GM18867 (cell line): ENCODE data around the gene HIRA.

Experiments
- ATAC-seq: cut with Tn5 transposase; IDR thresholded peaks from one replicate; pipeline ENCODE4 v1.9.1; 2021; ENCODE audit warnings: mild to moderate bottlenecking, moderate library complexity; ENCODE audit not compliant: unreplicated experiment

The HIRA gene

DNA sequence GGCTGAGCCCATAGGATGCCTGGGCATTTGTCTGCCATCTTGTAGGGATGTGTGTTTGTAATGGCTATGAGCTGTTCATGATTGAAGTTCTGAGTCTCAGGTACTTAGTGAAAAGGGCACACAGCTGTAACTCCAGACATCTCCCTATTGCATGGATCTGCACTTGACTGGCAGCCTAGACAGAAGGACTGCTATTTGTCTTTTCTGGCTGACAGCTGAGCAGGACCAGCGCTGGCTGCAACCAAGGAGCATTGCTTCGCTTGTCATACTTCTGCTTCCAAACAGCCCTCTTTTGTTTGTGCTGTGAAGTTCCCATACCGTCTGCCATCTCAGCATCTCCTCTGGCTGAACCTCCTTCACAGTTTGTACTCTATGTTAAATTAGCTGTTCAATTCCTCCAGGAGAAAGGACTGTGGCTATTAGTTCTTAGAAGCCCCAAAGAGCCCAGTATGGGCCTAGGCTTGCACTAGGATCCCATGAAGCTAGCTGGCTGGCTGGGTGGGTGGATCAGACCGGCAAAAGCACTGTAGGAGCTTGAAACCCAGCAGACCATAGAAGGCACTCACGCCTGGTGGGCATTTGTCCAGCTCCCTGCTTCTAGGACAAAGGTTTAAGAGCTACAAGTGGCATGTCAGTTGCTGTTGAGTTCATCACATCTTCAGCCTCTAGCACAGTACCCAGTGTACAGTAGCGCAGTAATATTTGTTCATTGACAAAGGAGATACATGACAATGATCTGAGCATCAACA, 20.4 kb downstream of the HIRA start:
- no peak for ATAC-seq

DNA sequence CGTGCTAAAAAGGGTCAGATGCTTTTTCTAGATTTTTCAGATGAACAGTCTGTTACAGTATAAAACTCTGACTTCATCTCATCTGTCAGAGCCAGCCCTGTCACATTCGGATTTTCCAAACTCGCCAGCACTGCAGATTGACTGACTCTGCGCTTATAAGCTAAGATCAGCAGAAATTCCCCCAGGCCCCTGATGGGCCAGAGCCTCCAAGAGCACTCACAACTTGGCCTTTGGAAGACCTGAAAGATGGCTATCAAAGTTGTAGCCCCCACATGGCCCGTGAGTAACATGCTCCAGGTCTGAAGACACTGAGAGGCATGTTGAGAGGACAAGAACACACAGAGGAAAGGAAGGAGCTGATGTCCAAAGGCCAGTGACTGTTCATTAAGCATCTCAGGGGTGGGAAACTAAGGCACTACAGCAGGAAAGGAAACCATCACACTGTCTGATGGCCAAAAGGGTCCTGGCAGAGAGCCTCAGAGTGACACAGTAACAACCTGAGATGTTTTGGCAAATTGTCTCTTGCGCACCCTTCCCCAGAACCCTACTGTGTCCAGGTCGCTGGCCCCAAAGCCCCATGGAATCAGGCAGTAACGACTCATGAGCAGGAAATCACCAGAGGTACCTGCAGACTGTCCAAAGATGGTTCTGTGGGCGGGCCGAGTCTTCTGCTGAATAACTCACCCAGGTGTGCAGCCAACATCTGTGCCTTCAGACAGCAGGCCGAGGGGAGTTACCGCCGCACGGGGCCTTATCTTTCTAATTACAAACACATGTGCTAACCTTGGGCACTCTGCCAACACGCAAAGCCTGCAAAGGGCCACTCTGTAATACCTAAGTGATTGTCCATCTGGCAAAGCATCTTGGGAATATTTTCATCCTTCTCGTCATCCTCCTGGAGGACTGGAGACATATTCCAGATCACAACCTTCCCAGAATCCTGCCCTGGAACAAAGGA, 23.6 kb downstream of the HIRA start:
- no peak for ATAC-seq

DNA sequence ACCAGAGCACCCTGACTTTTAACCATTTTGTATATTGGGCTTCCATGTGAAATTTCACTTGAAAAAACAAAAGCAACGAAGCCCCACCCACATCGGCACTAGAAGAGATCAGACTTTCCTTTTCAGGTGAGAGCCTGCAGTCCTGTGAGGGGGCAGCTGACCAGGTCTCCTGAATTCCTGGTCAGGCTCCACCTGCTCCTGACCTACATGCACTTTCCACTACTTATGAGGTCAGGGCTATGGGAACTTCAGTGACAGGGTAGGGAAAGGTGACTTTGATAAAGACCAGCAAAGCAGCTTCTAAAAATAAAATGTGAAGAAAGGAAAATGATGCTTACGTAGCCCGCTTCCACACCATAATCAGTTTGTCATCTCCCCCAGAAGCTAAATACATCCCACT, 24.7 kb downstream of the HIRA start:
- ATAC-seq: no peak

DNA sequence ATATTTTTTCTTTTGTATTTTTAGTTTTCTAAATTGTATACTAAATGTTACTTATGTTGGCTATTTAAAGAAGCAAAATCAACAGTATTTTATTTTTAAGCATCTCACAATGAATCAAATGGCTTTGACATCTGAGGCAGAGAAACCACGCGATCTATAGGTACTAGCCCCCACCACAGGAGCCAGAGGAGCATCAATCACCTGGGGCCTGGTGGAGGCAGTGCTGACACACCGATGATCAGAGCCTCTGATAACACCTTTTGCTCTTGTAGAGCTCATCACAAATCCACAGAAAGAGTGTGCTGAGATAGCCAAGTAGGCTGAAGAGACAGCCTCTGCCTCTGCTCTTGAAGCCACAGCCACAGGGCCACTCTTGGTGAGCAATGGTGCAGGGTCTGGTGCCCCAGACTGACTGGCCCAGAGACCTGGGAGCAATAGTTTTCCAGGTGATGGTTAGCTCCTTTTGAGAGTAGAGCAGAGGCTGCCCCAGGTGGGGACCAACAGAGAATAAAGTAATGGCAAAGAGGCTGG, 25.2 kb downstream of the HIRA start:
- no peak for ATAC-seq

DNA sequence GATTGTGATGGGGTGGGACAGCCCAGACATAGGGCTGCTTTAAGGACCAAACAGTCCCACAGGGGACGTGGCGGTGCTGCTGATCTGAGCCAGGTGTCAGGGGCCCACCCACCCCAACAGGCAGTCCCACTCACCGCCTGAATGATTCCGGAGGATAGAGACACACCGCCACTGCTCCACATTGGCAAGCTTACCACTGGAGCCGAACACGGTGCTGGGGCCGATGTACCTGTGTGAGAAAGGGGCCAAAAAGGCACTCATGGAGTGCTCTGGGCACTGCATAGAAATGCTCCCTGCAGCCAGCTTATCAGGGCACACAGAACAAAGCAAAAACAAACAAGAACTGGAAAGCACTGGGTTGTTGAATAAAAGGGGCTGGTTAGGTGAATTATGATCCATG, 25.9 kb downstream of the HIRA start:
- ATAC-seq: no peak

DNA sequence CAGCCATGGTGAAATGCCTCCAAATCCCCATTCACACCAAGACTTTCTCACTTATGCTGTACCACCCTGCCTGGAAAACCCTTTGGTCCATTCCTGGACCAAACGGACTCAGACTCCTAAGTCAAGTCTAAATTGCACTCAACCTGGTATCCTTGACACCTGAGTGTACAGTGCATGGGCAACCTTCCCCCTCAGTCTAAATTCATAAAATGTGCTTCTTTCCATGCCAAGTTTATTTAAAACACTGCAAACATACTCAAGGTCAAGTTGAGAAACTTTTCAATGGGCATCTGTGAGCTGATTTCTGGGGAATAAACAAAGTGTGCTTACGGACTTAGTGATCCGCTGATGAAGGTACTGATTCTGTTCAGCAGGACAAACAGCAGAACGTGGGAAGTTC, 26.4 kb downstream of the HIRA start:
- no peak for ATAC-seq

DNA sequence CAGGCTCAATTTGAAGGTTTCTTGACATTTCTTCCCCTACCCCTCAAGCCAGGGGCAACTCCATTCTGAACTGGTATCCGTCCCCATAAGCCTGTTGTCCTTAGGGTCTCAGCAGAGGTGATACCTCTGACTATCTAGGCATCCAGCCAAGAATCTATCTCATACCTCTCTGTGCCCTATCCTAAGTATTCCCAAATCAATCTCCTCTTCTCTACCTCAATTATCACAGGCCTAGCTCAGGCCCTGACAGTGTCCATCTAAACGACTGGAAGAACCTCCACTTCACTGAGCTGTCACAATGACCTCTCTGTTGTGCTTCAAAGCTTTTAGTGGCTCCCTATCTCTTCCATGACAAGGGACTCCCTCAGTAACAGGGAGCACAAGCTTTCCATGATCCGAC, 26.9 kb downstream of the HIRA start:
- no peak for ATAC-seq

DNA sequence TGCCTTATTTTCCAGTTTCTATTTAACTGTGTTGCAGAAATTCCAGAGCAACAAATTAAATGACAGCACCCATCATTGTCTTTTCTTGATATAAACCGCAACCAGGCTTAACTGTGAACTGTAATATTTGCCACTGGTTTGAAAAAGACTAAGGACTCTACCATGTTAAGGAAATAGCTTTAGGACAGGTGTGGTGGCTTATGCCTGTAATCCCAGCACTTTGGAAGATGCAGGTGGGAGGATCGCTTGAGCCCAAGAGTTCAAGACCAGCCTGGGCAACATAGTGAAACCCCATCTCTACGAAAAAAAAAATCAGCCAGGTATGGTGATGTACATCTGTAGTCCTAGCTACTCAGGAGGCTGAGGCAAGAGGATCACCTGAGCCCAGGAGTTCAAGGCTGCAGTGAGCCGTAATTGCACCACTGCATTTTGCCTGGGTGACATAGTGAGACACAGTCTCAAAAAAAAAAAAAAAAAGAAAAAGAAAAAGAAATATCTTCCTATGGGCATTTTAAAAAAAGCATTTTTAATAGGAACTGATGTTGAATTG, 28.8 kb downstream of the HIRA start:
- no peak for ATAC-seq

DNA sequence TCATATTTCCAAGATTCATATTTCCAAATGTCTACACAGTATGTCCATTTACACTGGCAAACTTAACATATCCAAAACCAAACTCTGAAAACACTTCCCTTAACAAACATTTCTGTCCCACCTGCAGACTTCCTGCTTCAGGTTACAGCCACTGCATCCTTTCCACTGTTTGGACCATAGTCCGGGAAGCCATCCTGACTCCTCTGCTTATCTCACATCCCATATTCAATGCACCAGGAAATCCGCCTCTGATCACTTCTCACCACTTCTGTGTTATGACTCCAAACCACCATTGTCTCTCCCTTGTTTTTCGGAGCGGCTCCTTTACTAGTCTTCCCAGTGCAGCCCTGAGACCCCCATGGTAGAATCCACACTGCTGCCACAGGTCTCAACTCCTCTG, 30.1 kb downstream of the HIRA start:
- no peak for ATAC-seq

DNA sequence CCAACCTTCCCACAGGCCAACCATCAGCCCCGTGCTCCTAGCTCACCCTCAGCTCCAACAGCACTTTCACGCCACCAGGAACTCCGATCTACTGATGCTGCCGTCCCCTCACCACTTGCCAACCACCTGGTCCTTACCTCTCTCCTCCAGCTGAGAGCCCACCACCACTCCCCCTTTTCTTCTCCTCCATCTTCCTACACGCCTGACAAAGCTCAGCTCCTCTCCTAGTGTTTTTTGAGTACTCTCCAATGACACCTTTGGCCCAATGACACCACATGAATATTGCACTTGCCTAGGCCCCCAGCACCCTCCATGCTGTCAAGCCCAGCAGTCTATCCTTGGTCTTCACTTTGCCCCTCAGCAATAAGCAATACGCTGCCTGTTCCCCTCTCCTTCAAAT, 30.7 kb downstream of the HIRA start:
- ATAC-seq: no peak

DNA sequence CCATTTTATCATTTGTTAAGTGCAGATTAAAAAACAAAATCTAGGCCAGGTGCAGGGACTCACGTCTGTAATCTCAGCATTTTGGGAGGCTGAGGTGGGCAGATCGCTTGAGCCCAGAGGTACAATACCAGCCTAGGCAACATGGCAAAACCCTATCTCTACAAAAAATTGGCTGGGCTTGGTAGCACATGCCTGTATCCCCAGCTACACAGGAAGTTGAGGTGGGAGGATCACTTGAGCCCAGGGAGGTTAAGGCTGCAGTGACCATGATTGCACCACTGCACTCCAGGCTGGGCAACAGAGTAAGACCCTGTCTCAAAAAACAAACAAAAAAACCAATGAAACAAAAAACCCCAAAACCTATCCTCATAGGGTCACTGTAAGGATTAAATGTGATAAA, 32.9 kb downstream of the HIRA start:
- no peak for ATAC-seq

DNA sequence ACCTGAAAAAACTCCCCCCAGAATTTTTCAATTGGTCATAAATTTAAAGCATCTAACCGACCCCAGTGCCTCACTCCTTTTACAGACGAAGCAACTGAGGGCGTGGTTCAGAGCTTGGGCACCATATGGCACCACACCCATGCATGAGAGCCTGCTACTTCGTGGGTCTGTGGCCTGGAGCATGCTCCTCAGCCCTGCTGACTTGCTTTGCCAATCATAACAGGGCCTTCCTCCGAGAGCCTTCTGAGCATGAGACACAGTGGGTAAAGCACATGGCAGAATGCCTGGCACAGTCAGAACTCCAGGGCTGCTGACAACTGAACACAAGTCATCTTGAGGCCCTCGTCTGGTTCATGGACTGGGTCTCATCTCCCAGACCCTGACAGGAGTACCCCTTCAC, 33.3 kb downstream of the HIRA start:
- no peak for ATAC-seq

DNA sequence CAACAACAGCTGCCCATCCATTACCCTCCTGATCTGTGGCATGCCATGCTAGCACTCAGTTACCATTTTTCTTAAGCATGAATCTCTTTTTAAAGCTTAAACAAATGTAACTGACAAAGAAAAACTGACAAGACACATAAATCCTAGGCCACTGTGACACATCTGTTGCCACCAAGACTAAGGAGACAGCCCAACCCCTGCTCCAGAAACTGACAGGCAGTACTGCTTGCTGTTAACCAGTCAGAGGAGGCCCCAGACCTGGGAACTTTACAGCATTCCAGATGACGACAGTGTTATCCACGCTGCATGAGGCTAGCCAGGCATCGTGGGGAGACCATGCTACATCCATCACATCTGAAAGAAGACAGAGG, 33.8 kb downstream of the HIRA start:
- ATAC-seq: no peak

DNA sequence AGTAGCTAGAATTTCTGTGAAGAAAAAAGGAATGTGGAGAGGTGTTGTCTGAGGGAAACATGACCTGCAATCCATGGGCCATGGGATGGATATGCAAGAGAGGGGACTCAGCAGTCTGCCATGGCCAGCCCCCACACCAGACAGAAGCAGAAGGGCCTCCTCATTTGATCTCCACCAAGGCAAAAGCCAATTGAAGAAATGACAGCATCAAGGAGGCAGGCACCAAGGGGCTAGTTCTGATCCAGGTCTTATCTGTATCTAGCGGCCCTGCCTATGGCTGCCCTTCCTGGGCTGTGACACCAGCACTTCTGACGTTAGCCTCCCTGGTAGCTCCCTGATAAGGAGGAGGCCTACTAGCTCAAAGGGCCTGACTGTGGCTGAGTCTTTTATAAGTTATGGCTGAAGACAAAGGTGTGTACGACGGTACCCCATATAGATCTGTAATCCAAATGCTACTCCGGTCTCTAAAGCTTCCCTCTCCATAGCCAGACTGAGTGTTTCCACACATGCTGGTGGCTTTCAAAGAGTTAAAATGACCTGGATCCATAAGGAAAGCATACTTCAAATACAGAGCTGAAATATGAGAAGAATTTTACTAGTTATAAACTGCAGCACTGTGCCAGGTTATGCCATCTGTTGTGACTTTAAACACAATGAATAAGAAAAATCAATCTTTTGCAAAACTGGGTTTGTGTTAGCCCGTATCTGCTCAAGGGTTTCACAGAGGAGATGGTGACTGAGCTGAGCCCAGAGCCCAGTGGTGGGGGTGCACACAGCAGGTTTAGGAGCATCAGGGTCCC, 34.4 kb downstream of the HIRA start:
- no peak for ATAC-seq

DNA sequence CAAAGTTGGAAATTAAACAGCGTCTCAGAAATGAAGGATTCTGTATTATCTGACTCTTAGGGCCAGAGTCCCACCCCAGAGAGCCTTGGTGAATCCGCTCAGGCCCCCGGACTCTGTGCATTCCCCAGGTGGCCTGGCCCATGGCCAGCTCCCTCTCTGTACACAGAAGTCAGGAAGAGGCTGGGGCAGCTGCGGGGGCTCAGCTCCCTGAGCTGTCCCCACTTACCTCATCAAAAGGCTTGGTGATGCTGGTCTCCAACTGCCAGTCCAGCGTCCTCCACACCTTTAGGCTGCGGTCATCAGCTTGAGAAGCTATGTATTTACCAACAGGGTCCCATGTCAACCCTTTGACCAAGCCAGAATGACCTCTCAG, 35.0 kb downstream of the HIRA start:
- no peak for ATAC-seq

DNA sequence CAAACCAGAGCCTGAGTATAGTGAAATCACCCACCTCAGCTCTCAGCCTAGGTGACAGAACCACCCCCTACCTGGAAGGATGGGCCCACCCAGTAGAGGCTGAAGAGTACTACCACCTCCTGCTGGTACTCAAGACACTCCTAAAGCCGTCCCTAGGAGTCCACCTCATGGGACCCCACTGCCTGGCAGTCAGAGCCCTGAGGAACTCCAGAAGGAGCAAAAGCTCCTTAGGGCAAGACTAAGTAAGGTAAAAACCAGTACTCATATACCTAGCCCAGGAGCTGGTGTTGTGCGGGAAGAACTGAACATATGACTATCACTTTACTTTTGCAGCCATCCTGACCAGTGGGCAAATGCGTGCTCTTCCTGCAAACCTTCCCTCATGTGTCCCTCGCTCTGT, 36.3 kb downstream of the HIRA start:
- no peak for ATAC-seq

DNA sequence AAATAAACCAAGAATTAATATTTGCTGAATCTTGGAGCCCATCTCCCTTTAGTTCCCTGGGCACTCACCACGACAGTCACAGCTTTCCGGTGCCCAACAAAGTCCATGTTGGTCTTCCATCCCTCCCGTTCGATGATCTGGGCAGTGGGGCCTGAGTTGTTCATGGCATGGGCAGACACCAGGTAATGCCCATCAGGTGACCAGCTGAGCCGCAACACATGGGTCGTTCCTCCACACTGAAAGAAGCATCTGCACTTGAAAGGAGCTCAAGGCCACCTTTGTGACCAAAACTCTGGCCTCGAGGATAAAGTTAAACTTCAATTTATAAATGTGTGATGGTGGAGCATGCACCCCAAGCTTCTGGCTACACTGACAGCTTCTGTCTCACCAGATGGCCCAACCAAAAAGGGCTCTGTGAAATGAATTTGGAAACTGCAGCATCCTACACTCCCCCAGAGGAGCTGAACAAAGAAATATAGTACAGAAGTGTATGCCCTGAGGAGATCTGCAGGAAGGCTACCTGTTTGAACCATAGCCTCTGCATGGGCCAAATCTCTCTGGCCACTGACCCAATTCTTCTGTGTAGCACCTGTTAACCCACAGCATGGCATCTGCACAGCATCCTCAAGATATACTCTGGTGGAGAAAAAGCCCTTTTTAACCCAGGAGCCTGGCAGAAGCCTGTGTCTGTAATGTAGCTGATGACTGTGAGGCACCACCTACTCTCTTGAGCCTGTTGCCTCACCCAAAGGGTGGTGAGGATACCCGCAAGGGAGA, 37.1 kb downstream of the HIRA start:
- no peak for ATAC-seq

DNA sequence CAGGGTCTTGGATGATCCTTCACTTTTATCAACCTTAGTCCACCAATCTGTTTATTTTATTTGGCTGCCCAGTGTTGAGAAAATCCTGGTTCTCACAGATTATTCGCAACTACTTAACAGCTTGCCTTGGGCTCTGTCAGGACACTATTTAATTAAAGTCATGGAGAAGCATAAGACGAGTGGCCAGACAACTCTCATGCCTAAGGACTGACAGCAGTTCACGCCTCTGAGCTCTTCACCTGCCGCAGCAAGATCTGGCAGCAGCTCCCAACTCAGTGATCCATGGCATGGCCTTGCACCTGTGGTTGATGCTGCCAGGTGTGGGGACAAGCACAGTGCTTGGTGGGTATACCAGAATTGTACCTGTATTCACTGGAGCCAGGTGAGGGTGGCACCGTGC, 37.8 kb downstream of the HIRA start:
- ATAC-seq: no peak

DNA sequence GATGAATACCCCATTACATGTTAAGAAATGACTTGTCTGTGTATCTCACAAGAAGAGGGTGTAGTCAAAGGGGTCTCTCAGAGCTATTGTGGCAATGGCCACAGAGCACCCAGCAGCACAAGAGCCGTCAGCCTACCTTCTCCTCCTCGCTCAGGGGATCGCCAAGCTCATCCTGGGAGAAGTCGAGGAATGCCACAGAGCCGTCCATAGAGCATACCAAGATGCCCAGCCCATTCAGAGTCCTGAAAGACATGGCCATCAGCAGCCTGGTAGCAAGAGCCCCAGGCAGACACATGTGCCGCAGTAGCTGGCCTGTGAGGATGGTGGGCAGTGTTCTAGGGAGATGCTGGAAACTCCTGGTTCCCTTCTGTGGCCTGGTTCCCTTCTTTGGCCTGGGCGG, 44.0 kb downstream of the HIRA start:
- ATAC-seq: no peak

DNA sequence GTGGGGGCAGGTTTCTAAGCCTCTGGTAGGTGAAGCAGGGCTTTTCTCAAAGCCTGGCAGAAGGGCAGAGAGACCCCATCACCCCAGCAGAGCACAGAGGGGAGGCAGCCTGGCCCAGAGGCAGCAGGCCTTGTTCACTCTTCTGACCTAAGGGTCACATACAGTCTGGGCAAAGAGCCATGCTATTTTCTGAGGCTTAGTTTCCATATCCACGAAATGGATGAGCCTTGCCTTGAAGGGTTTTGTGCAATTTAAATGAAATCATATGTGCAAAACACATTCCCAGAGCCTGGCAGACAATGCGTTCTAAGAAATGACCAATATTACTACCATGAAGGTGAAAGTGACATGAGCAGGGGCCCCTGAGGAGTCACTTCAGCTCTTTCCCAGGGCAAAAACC, 44.5 kb downstream of the HIRA start:
- ATAC-seq: no peak
